HUES48 (cell line): ENCODE data around the gene TPGS2.

Experiments used
- H3K27ac ChIP-seq: one replicate; pipeline ENCODE4 v1.7.0; 2013; ENCODE audit warnings: low read depth, low read length, inconsistent platforms
- H3K27me3 ChIP-seq: 2 replicates; pipeline ENCODE4 v1.6.1; 2013; ENCODE audit warnings: mild to moderate bottlenecking, low read length; ENCODE audit not compliant: control insufficient read depth, insufficient read depth
- H3K36me3 ChIP-seq: 2 replicates; pipeline ENCODE4 v1.6.1; 2013; ENCODE audit warnings: low read length; ENCODE audit not compliant: control insufficient read depth, insufficient read depth
- H3K4me1 ChIP-seq: 2 replicates; pipeline ENCODE4 v1.6.1; 2013; ENCODE audit warnings: mild to moderate bottlenecking, low read length; ENCODE audit not compliant: control insufficient read depth, insufficient read depth
- H3K4me3 ChIP-seq: 2 replicates; pipeline ENCODE4 v1.5.1; 2013; ENCODE audit warnings: mild to moderate bottlenecking, low read depth, low read length
- H3K9ac ChIP-seq: 2 replicates; pipeline ENCODE4 v1.6.1; 2013; ENCODE audit warnings: mild to moderate bottlenecking, low read depth, low read length, moderate library complexity
- H3K9me3 ChIP-seq: 2 replicates; pipeline ENCODE4 v1.6.1; 2013; ENCODE audit warnings: low read length; ENCODE audit not compliant: control insufficient read depth, insufficient read depth

Gene TPGS2

DNA sequence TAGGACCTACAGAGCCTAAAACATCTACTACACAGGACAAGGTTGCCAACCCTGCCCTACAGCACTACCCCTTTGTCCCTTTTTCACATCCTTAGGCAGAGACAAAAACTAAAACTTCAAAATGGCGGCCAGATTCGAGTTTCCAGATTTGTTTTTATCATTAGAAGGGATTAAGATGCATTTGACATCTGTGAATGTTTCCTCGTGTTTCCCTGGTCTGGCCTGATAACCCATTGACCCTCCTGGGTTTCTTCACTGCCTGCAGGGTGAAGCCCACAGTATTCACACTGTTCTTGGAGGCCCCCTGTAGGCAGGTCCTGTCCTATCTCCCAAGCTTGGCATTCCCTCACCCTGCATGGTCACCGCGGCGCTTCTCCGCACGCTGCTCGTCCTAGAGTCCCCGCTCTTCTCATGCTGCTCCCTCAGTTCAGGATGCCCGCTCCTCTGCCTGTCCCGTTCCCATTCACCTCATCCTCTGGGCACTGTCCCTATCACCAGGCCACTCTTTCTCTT lies 67.6 kb downstream of the TPGS2 start:
- no peaks in the 10 kb centered on the region for H3K9me3 ChIP-seq
- H3K27me3 ChIP-seq, result no peaks in the 10 kb centered on the region
- no peak overlapping the region for H3K27ac ChIP-seq
- H3K4me1 ChIP-seq, result no peaks in the 10 kb centered on the region
- no peak overlapping the region for H3K9ac ChIP-seq
- no peaks in the 10 kb centered on the region for H3K36me3 ChIP-seq
- no peak overlapping the region for H3K4me3 ChIP-seq

DNA sequence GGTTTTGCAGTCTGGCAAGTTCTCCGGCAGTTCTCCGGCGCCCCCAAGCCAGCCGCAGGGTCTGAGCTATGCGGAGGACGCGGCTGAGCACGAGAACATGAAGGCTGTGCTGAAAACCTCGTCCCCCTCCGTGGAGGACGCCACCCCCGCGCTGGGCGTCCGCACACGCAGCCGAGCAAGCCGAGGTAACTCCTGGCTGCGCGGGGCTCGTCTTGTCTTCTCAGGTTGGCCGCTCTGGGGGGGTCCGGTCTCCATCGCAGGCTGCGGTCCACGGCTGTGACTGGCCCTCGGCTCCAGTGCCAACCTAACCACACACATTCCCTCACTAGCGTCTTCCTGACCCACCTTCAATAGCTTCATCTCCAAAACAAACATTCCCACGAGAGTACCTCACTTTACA lies 68.2 kb downstream of the TPGS2 start:
- Histone ChIP-seq H3K27me3 (no peaks in the 10 kb centered on the region), H3K36me3 (no peaks in the 10 kb centered on the region), H3K27ac (no peak overlapping the region), H3K9me3 (no peaks in the 10 kb centered on the region), H3K9ac (no peak overlapping the region), H3K4me3 (no peak overlapping the region), H3K4me1 (no peaks in the 10 kb centered on the region)

DNA sequence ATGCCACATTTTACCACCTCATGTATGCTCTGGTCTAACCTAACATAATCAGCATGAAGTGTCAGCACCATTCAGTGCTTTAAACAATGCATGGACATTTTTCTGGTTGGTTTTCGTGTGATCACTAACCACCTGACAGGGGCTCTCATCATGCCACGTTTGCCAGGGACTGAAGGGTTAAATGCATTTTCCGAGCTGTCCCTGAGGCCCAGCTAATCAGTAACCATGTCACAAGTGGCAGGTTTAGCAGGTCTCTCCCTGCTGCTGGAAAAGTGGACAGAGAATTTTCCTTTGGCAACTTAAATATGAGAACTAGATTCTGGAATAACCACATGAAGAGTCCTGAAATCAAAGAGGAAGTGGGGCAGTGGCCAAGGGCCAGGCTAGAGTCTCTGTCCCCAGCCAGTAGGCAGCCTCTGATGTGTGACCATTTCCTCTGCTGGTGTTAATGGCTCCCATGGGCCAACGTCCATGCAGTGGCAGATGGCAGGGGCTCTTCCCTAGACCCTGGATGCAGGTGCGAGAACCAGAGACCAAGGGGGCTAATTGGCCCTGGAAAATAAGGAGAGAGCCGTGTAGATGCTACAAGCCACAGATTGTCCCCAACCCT lies 69.5 kb downstream of the TPGS2 start:
- Histone ChIP-seq H3K4me1 (no peaks in the 10 kb centered on the region), H3K27ac (no peak overlapping the region), H3K36me3 (no peaks in the 10 kb centered on the region), H3K27me3 (no peaks in the 10 kb centered on the region), H3K4me3 (no peak overlapping the region), H3K9ac (no peak overlapping the region), H3K9me3 (no peaks in the 10 kb centered on the region)

DNA sequence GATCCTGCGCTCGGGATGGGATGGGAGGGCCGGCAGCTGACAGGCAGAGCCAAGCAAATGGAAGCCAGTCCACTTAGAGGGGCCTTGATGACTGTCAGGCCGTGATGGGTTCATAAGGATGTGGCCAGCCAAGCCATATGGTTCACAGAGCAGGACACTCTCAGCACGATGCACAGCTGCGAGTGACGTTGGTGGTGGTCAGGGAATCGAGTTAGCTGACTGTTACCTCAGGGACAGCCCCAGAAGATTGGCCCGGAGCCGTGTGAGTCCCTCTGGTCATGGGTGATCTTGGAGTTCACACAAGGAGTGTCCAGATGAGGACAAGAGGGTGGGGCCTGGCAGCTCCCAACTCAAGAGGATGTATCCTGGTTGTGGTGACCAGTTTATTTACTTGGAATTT lies 70.2 kb downstream of the TPGS2 start:
- no peaks in the 10 kb centered on the region for H3K9me3 ChIP-seq
- H3K27me3 ChIP-seq, result no peaks in the 10 kb centered on the region
- no peaks in the 10 kb centered on the region for H3K36me3 ChIP-seq
- no peaks in the 10 kb centered on the region for H3K4me1 ChIP-seq
- no peak overlapping the region for H3K4me3 ChIP-seq
- no peak overlapping the region for H3K9ac ChIP-seq
- no peak overlapping the region for H3K27ac ChIP-seq

DNA sequence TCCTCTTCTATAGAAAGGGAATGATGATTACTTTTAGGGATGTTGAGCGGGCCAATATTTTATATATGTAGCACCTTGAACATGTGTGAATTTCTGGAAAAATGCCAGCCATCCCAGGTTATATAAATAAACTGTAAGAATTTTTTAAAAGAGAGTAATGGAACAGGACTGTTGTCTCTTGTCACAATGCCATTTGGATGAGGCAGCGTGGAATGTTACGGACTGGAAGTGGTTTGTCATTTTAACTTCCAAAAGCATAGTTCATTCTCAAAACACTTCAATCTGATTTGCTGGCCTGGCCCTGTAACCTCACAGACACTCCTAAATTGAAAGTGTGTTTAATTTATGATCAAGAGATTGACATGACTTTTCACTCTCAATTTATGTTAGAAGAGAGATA lies 70.8 kb downstream of the TPGS2 start:
- Histone ChIP-seq H3K4me1 (no peaks in the 10 kb centered on the region), H3K4me3 (no peak overlapping the region), H3K27ac (no peak overlapping the region), H3K36me3 (no peaks in the 10 kb centered on the region), H3K9ac (no peak overlapping the region), H3K9me3 (no peaks in the 10 kb centered on the region), H3K27me3 (no peaks in the 10 kb centered on the region)

DNA sequence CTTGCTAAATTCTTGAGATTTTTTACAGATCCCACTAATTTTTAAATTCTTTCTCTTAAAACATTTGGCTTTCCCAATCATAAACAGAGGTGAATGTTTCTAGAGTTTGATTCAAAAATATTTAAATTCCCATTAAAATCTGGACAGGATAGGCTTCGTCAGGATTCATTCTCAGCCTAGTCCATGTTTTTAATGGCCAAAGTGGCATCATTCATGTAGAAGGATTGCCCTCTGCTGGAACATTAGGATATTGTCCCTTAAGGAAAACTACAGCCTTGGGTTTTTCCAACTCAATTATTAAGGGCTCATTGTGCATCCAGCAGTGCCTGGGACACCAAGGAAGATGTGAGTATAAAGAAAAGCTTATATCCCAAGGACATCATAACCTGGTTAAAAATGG lies 71.7 kb downstream of the TPGS2 start:
- H3K27me3 ChIP-seq, result no peaks in the 10 kb centered on the region
- no peaks in the 10 kb centered on the region for H3K36me3 ChIP-seq
- no peak overlapping the region for H3K27ac ChIP-seq
- no peak overlapping the region for H3K4me3 ChIP-seq
- H3K4me1 ChIP-seq, result no peaks in the 10 kb centered on the region
- H3K9me3 ChIP-seq, result no peaks in the 10 kb centered on the region
- H3K9ac ChIP-seq, result no peak overlapping the region

DNA sequence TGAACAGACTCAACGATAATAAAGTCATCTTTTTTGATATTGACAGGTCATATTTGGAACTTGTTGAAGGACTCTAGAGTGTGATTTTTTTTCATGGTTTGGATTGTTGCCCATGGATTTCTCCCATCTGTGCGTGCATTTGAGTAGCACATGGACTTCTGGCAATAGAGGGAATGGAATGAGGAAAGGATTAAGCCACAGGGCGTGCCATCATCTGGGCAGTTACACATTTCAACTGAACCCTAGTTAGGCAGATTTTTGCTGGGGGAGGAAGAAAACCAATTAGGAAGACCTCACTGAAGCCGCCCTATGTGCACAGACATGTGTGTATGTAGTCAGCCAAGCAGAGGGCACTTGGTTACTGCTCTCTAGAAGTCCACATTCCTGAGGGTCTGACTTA lies 72.6 kb downstream of the TPGS2 start:
- H3K9ac ChIP-seq, result no peak overlapping the region
- H3K4me3 ChIP-seq, result no peak overlapping the region
- no peaks in the 10 kb centered on the region for H3K36me3 ChIP-seq
- H3K9me3 ChIP-seq, result no peaks in the 10 kb centered on the region
- H3K4me1 ChIP-seq, result no peaks in the 10 kb centered on the region
- H3K27ac ChIP-seq, result no peak overlapping the region
- H3K27me3 ChIP-seq, result no peaks in the 10 kb centered on the region

DNA sequence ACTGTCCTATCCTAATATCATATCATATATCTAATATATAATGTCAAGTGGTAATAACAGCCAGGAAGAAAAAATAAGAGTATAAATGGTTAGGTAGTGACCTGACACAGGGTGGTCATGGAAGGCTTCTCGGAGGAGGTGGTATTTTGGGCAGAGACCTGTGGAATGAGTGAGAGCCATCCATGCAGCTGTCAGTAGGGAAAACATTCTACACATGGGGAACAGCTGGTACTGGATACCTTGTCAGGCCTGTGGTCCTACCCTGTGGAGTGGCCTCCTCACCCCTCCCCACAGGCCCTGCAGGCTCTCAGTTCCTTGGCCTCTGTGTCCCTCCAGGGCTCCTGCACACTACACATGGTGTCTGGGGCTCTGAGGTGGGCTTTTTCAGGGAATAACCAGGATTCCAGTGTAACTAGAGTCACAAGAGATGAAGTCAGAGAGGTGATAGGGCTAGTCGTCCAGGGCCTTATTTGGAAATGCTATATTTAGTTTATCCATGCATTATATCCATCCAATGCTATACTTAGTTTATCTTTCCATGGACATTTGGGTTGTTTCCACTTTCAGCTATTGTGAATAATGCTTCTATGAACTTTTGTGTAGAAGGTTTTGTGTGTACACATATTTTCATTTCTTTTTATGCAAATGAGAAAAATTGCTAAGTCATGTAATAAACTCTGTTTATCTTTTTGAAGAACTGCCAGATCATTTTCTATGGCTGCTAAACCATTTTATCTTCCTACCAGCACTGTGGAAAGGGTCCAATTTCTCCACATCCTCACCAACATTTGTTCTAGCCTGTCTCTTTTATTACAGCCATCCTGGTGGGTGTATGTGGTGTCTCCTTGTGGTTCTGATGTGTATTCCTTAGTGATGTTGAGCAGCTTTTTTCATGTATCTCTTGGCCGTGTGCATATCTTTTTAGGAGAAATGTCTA lies 75.6 kb downstream of the TPGS2 start:
- Histone ChIP-seq H3K4me1 (no peaks in the 10 kb centered on the region), H3K27me3 (no peaks in the 10 kb centered on the region), H3K36me3 (no peaks in the 10 kb centered on the region), H3K27ac (no peak overlapping the region), H3K4me3 (no peak overlapping the region), H3K9me3 (no peaks in the 10 kb centered on the region), H3K9ac (no peak overlapping the region)

DNA sequence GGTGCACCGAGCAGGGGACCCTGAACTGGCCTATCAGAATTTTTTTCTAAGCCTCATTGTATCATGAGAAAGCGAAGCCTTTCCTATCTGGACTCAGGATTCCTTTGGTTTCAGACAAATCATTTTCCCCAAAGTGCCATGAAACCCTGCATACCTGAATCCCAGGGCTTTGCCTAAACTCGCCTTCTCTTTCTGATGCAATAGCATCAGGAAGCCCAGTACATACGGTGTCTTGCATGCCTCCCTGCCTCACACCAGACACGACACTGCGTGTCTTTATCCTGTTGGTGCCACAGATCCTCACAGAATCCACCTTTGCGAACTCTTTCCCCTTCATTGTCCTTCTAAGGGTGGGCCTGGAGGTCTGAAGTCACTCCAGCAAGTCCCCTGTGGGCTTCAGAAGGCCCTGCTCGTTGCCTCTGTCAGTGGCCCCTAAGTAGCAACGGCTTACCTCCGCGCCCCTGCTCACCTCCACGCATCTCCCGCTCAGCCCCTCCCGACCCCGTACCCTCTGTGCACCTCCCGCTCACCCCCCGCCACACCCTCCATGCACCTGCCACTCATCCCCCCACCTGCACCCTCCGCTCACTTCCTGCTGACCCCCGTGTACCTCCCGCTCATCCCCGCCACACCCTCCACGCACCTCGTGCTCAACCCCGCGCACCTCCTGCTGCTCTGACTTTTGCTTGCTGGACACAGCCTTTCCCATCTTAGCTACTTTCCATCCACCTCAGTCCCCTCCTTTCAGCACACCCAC lies 83.4 kb downstream of the TPGS2 start:
- Histone ChIP-seq H3K4me3 (no peak overlapping the region), H3K9me3 (no peaks in the 10 kb centered on the region), H3K27ac (no peak overlapping the region), H3K36me3 (no peaks in the 10 kb centered on the region), H3K27me3 (no peaks in the 10 kb centered on the region), H3K9ac (no peak overlapping the region), H3K4me1 (no peaks in the 10 kb centered on the region)

DNA sequence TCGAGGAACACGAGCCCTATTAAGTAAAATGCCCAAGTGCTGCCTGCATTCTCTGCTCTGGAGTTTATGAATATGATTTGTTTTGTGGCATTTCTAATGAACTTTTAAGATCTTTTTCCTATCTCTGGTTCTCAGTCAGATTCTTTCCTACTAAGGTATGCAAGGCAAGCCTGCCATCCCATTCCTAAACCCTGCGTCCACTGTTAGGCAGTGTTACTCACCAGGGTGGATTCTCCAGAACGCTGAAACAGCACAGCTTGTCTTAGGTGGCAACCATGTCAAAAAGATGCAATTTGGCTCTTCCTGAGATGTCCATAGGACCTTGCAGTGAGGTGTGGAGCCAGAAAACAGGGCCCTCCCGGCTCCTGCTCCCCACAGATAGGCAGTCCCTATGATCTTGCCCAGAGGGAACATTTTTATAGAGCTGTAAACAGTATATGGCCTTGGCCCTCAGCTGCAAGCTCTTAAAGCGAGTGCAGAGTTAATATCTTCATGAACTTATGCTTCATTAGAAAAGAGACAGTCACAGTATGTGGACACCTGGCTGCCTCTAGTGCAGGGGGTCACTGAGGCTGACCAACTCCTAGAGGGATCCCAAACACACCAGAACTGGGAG lies 84.4 kb downstream of the TPGS2 start:
- H3K9me3 ChIP-seq, result no peaks in the 10 kb centered on the region
- H3K9ac ChIP-seq, result no peak overlapping the region
- no peaks in the 10 kb centered on the region for H3K27me3 ChIP-seq
- no peaks in the 10 kb centered on the region for H3K4me1 ChIP-seq
- H3K4me3 ChIP-seq, result no peak overlapping the region
- no peak overlapping the region for H3K27ac ChIP-seq
- H3K36me3 ChIP-seq, result no peaks in the 10 kb centered on the region
